Measurements from ENCODE around the gene CRY2. TPM values are rescaled to one million over a fixed set of nuclear protein-coding genes. Genes with fewer than 3 reads are reported as not detected.

The CRY2 gene
- polyA plus RNA-seq, 1 experiment: 11.7 TPM

DNA sequence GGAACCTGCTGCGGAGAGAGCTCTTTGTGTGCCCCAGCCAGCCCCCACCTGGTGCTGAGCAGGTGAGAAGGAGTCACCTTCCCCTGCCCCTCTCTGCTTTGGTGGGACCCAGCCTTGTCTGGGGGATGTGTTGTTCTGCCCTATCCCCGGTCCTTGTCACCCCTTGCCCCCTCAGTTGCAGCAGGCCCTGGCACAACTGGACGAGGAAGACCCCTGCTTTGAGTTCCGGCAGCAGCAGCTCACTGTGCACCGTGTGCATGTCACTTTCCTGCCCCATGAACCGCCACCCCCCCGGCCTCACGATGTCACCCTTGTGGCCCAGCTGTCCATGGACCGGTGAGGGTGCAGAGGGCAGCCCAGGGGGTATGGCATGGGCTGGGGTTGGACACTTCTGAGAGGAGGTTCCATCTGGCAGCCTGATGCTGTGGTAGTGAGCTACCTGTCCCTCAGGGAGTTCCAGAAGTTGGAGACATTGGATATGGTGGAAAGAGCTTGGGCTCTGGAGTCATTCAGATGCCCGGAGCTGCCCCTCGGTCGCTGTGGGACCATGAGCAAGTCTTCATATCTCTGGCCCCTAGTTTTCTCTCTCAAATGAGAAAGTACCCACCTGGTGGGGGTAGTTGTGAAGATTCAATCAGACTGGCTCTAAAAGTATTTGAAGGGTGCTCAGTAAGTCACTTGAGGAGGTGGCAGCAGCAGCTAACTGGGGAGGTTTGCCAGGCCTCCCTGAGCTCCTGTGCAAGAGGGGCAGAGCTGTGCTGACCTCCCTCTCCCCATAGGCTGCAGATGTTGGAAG lies 79.5 kb downstream of the CRY2 start:
- ChIA-PET CTCF (interaction anchor here (1.0 to 2.1 kb wide), 2 partner anchors 38 to 54 kb away, joined by 3 to 6 read pairs; no protein-coding TSS in a partner anchor), POLR2A (no interaction called here)
- H3K27ac ChIP-seq (ENCODE audit: low read depth, low read length): no peak overlapping the region
- H3K27me3 ChIP-seq (ENCODE audit: control insufficient read depth, insufficient read depth, low read length): peaks cover 40% of the 10 kb centered on the region
- no peak for DNase-seq (ENCODE audit: low read depth, low spot score)
- no peak overlapping the region for H3K4me3 ChIP-seq (ENCODE audit: low read depth, low read length)
- TF ChIP-seq, protein P1, sequence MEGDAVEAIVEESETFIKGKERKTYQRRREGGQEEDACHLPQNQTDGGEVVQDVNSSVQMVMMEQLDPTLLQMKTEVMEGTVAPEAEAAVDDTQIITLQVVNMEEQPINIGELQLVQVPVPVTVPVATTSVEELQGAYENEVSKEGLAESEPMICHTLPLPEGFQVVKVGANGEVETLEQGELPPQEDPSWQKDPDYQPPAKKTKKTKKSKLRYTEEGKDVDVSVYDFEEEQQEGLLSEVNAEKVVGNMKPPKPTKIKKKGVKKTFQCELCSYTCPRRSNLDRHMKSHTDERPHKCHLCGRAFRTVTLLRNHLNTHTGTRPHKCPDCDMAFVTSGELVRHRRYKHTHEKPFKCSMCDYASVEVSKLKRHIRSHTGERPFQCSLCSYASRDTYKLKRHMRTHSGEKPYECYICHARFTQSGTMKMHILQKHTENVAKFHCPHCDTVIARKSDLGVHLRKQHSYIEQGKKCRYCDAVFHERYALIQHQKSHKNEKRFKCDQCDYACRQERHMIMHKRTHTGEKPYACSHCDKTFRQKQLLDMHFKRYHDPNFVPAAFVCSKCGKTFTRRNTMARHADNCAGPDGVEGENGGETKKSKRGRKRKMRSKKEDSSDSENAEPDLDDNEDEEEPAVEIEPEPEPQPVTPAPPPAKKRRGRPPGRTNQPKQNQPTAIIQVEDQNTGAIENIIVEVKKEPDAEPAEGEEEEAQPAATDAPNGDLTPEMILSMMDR (IDR thresholded peaks at IDR 0.05; ENCODE audit: low read depth, low read length): no peak
- peaks cover 3% of the 10 kb centered on the region; the same call in 1 of the 2 replicates for H3K9me3 ChIP-seq (ENCODE audit: control insufficient read depth, insufficient read depth, low read length)

DNA sequence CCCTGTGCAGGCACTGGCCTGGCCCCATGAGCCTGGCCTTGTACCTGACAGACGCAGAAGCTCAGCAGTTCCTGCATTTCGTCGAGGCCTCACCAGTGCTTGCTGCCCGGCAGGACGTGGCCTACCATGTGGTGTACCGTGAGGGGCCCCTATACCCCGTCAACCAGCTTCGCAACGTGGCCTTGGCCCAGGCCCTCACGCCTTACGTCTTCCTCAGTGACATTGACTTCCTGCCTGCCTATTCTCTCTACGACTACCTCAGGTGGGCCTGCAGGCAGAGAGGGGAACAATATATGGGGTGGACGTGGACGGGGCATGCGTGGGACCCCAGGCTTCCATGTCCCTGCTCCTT lies 80.0 kb downstream of the CRY2 start:
- POLR2A ChIA-PET: no interaction called here
- TF ChIP-seq, protein P1 (IDR thresholded peaks at IDR 0.05; ENCODE audit: low read depth, low read length): no peak

DNA sequence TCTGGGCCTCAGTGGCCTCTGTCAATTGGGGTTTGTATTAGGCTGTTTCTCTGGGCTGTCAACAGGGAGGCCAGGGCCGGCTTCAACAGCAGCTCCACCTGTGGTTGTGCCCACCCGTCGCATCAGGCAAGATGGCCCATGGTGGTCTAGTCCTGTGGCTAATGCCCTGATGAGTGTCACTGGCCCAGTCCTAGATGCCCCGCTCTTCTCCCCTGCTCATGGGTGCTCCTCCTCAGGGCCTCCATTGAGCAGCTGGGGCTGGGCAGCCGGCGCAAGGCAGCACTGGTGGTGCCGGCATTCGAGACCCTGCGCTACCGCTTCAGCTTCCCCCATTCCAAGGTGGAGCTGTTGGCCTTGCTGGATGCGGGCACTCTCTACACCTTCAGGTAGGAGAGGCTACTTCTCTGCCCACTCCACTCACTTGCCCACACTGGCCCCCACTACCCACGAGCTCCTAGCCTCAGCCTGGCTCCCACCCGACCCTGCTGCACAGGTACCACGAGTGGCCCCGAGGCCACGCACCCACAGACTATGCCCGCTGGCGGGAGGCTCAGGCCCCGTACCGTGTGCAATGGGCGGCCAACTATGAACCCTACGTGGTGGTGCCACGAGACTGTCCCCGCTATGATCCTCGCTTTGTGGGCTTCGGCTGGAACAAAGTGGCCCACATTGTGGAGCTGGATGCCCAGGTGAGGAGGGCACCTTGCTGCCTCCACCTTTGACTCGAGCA lies 80.6 kb downstream of the CRY2 start:
- Histone ChIP-seq H3K27ac (ENCODE audit: low read depth, low read length) (no peak overlapping the region), H3K27me3 (ENCODE audit: control insufficient read depth, insufficient read depth, low read length) (peaks cover 31% of the 10 kb centered on the region), H3K9me3 (ENCODE audit: control insufficient read depth, insufficient read depth, low read length) (peaks cover 3% of the 10 kb centered on the region; the same call in 1 of the 2 replicates), H3K4me3 (ENCODE audit: low read depth, low read length) (no peak overlapping the region)
- ChIA-PET CTCF (interaction anchor here (2.1 kb wide), 1 partner anchor 37 kb away, joined by 6 read pairs; no protein-coding TSS in a partner anchor), POLR2A (no interaction called here)
- DNase-seq (ENCODE audit: low read depth, low spot score): no peak
- TF ChIP-seq, protein P1 (IDR thresholded peaks at IDR 0.05; ENCODE audit: low read depth, low read length): no peak

More for the DNA sequence above, 80.0 kb downstream of the CRY2 start:
- Histone ChIP-seq H3K9me3 (ENCODE audit: control insufficient read depth, insufficient read depth, low read length) (peaks cover 3% of the 10 kb centered on the region; the same call in 1 of the 2 replicates), H3K27me3 (ENCODE audit: control insufficient read depth, insufficient read depth, low read length) (peaks cover 35% of the 10 kb centered on the region), H3K27ac (ENCODE audit: low read depth, low read length) (no peak overlapping the region), H3K4me3 (ENCODE audit: low read depth, low read length) (no peak overlapping the region)
- CTCF ChIA-PET: interaction anchor here (1.0 to 2.1 kb wide), 2 partner anchors 37 to 54 kb away, joined by 3 to 6 read pairs; no protein-coding TSS in a partner anchor
- DNase-seq (ENCODE audit: low read depth, low spot score): no peak

DNA sequence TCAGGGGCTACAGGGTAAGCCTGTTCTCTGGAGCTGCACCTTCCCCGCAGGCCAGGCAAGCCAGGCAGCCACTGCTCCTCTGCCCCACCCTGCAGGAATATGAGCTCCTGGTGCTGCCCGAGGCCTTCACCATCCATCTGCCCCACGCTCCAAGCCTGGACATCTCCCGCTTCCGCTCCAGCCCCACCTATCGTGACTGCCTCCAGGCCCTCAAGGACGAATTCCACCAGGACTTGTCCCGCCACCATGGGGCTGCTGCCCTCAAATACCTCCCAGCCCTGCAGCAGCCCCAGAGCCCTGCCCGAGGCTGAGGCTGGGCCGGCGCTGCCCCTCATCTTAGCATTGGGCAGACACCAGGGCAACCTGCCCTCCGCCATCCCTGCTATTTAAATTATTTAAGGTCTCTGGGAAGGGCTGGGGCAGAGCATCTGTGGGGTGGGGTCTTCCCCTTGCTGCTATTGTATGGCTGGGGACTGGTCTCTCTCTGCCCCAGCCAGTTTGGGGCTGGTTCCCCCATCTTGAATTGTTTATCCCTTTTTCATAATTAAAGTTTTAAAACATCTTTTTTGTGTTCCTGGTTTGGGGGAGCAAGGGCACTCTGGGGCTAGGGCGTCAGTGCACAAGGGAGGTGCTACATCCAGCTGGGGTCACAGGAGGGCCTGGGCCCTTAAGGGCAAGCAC lies 81.4 kb downstream of the CRY2 start:
- CTCF ChIA-PET: interaction anchor here (2.1 kb wide), 1 partner anchor 36 kb away, joined by 6 read pairs; no protein-coding TSS in a partner anchor
- POLR2A ChIA-PET: no interaction called here
- peaks cover 24% of the 10 kb centered on the region for H3K27me3 ChIP-seq (ENCODE audit: control insufficient read depth, insufficient read depth, low read length)
- DNase-seq (ENCODE audit: low read depth, low spot score): no peak
- H3K27ac ChIP-seq (ENCODE audit: low read depth, low read length): no peak overlapping the region
- no peak overlapping the region for H3K4me3 ChIP-seq (ENCODE audit: low read depth, low read length)
- no peaks in the 10 kb centered on the region; the same call in 1 of the 2 replicates for H3K9me3 ChIP-seq (ENCODE audit: control insufficient read depth, insufficient read depth, low read length)
- TF ChIP-seq, protein P1 (IDR thresholded peaks at IDR 0.05; ENCODE audit: low read depth, low read length): no peak

Measured in AG04450 (cell line).